HG02870 (cell line): ENCODE results near the gene IL17REL.

ENCODE experiments used
- ATAC-seq: cut with Tn5 transposase; IDR thresholded peaks from one replicate; pipeline ENCODE4 v1.9.1; 2021; ENCODE audit warnings: mild to moderate bottlenecking, moderate library complexity; ENCODE audit not compliant: unreplicated experiment

Gene IL17REL

GRCh38 chr22:49958931-49959781 lies 53.4 kb downstream of the IL17REL start:
- no peak for ATAC-seq

GRCh38 chr22:49958366-49958921 lies 54.1 kb downstream of the IL17REL start:
- ATAC-seq = no peak

- ATAC-seq = no peak
These were observed 54.7 kb downstream of the IL17REL start for GRCh38 chr22:49957826-49958365.

GRCh38 chr22:49956914-49957825 lies 55.4 kb downstream of the IL17REL start:
- ATAC-seq = no peak

- ATAC-seq = no peak
These were observed 56.2 kb downstream of the IL17REL start for GRCh38 chr22:49956418-49956770.

GRCh38 chr22:49955581-49956417 lies 56.8 kb downstream of the IL17REL start:
- no peak for ATAC-seq

GRCh38 chr22:49954991-49955580 lies 57.5 kb downstream of the IL17REL start:
- no peak for ATAC-seq

GRCh38 chr22:49954354-49954753 lies 58.2 kb downstream of the IL17REL start:
- no peak for ATAC-seq

- ATAC-seq = no peak
These were observed 58.8 kb downstream of the IL17REL start for GRCh38 chr22:49953680-49954344.

- ATAC-seq = no peak
These were observed 59.4 kb downstream of the IL17REL start for GRCh38 chr22:49953027-49953679.

GRCh38 chr22:49951986-49952896 lies 60.3 kb downstream of the IL17REL start:
- ATAC-seq = no peak

- ATAC-seq = no peak
These were observed 60.9 kb downstream of the IL17REL start for GRCh38 chr22:49951678-49951985.

- no peak for ATAC-seq
These were observed 61.4 kb downstream of the IL17REL start for GRCh38 chr22:49951000-49951677.

- no peak for ATAC-seq
These were observed 62.1 kb downstream of the IL17REL start for GRCh38 chr22:49950396-49950994.

- no peak for ATAC-seq
These were observed 62.7 kb downstream of the IL17REL start for GRCh38 chr22:49949914-49950292.

GRCh38 chr22:49948958-49949913 lies 63.3 kb downstream of the IL17REL start:
- ATAC-seq = no peak
